ENCODE results near the gene KCNQ1.

Gene KCNQ1

DNA sequence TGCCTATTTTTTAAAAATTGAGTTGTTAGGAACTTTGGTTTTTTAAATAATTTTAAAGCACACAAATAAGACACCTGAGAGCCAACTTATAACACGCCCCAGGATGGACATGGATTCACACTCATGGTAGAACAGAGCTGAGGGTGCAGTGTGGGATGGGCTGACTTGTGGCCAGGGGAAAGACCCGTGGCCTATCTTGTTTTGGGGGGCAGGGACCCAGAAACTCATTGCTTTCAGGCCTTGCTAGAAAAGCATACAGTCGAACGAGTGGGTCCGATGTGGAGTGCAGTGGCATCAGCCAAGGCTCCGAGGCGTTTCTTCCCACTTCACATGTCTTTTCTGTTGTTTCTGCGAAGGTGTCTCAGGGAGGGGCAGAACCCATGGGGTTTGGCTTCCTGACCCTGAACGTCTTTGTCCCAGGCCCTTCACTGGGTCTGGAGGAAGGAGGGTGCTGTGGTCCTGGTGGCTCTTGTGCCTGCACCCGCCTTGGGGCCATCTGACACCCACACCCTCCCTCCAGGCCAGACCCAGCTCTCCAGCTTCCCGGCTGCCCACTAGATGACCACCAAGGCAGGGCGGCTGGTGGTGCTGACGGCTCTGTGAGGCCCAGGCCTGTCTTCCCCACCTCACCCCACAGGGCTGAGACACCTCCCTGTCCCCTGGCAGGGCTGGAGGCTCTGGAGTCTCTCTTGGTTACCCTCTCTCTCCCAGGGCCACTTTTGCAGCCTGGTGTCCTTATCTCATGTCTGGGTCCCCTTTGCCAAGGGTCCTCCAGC, 120.8 kb downstream of the KCNQ1 start:
- FAIRE-seq (no peak), DNase-seq (ENCODE audit: insufficient read length, low spot score) (no peak)
- TF ChIP-seq, protein P1, sequence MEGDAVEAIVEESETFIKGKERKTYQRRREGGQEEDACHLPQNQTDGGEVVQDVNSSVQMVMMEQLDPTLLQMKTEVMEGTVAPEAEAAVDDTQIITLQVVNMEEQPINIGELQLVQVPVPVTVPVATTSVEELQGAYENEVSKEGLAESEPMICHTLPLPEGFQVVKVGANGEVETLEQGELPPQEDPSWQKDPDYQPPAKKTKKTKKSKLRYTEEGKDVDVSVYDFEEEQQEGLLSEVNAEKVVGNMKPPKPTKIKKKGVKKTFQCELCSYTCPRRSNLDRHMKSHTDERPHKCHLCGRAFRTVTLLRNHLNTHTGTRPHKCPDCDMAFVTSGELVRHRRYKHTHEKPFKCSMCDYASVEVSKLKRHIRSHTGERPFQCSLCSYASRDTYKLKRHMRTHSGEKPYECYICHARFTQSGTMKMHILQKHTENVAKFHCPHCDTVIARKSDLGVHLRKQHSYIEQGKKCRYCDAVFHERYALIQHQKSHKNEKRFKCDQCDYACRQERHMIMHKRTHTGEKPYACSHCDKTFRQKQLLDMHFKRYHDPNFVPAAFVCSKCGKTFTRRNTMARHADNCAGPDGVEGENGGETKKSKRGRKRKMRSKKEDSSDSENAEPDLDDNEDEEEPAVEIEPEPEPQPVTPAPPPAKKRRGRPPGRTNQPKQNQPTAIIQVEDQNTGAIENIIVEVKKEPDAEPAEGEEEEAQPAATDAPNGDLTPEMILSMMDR (IDR thresholded peaks at IDR 0.05; ENCODE audit: insufficient read depth, missing control alignments), result no peak

DNA sequence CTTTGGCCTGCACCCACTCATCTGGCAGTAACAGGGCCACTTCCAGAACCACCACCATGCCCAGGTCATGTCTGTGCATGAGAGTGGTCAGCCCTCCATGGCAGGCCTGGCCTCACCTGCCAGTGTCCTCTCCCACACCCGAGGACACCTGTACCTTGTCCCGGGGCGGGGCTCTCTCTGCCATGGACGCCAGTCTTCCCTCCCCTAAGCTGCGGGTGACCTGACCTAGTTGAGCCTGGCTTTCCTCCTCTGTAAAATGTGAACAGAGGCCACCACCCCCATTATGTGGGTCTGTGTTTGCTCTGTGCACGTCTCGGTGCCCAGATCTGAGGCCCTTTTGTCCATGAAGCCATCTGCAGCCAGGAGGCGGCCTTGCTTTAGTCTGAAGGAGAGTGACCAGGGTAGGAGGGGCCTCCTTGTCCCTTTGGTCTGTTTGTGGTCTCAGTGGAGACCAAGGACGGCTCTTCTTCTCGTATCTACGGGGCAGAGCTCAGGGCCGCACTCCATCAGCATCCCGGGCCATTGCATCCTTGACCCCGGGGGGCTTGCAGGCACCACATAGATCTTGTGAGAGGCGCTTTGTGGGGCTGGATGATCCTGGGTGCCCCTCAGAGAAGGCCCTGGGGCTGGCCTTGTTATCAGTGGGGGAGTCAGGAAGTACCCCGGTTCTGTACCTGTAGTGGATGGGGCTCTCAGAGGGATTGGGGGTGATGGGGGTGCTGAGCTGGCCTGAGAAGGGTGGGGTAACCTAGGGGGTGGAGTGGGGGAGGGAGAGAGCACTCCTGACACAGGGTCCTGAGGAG, 121.6 kb downstream of the KCNQ1 start:
- DNase-seq (ENCODE audit: insufficient read length, low spot score), result no peak
- FAIRE-seq, result no peak
- TF ChIP-seq, protein P1 (IDR thresholded peaks at IDR 0.05; ENCODE audit: insufficient read depth, missing control alignments), result no peak

DNA sequence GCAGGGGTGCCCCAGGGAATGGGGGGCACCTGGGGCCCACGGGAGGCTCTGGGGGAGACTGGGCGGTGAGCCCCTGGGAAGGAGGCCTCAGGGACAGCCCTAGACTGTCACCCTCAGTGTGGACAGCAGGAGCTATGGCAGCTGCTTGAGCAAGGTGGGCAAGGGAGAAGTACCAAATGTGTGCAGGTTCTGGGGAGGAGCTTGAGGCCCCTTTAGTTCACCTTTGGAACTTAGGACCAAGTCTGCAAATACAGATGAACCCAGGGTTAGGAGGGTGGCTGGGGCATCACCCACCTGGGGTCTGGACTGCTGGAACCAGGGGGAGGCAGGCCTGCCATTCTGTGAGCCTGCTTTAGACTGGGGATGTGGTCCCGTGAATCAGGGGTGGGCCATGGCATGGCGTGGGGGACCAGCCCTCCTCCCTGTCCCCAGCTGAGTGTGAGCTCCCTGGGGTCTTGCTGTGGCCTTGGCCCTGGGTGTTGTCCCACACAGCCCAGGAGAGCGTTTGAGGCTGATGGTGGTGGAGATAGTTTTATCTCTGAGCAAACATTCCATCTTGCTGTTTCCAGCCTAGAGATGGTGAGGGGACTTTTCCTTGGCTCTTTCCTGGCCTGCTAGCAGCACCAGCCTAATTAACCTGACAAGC, 122.3 kb downstream of the KCNQ1 start:
- DNase-seq (ENCODE audit: insufficient read length, low spot score), result no peak
- FAIRE-seq, result no peak
- TF ChIP-seq, protein P1 (IDR thresholded peaks at IDR 0.05; ENCODE audit: insufficient read depth, missing control alignments), result no peak

DNA sequence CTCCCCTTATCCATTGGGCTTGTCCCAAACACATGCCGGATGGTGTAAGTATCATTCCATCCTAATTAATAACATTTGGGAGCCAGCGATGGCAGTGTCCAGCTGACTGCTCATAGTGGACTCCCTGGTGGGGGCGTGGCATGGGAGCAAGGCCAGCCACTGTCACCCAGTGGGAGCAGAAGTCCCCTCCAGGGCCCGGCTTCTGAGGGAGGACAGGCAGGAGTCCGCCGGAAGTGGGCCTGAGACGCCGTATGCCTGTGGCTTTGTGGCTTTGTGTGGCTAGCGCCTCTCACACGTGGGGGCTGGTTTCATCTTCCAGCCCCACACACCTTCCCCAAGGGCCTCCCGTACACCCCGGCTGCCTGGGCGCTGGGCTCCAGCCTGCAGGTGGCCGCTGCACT, 124.5 kb downstream of the KCNQ1 start:
- DNase-seq (ENCODE audit: insufficient read length, low spot score) (no peak), FAIRE-seq (no peak)
- TF ChIP-seq, protein P1 (IDR thresholded peaks at IDR 0.05; ENCODE audit: insufficient read depth, missing control alignments), result no peak

DNA sequence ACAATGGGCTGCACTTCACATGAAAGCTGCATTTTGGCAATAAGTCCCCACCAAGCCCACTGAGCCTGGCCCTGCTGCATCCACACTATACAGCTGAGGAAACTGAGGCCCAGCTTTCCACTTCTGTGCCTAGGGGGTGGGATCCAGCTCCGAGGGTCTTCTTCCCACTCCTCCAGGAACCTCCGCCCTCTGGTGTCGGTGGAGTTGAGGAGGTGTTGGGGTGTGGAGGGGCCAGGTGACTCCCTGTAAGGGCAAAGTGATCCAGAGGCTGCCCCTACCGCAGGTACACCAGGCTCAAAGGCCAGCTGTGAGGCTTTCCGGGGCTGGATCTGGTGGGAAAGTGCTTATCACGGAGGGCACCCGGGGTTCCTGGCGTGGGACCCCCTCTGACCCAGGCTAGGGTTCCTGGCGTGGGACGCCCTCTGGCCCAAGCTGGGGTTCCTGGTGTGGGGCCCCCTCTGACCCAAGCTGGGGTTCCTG, 125.0 kb downstream of the KCNQ1 start:
- TF ChIP-seq, protein P1 (IDR thresholded peaks at IDR 0.05; ENCODE audit: insufficient read depth, missing control alignments), result no peak
- DNase-seq (ENCODE audit: insufficient read length, low spot score) (no peak), FAIRE-seq (no peak)

DNA sequence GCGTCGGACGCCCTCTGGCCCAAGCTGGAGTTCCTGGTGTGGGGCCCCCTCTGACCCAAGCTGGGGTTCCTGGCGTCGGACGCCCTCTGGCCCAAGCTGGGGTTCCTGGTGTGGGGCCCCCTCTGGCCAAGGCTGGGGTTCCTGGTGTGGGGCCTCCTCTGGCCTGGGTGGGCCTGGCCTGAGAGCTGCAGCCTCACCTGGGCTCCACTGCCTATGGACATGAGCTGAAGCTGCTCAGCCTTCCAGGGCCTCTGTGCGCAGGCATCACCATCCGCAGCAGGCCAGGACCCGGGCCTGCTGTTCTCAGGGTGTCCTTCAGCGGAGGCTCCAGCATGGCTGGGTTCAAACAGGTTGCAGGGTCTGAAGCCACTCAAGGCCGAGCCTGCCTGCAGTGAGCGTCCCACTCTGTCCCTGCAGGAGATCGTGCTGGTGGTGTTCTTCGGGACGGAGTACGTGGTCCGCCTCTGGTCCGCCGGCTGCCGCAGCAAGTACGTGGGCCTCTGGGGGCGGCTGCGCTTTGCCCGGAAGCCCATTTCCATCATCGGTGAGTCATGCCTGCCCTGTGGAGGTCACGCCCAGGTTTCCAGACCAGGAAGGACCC, 125.5 kb downstream of the KCNQ1 start:
- FAIRE-seq (no peak), DNase-seq (ENCODE audit: insufficient read length, low spot score) (no peak)
- TF ChIP-seq, protein P1 (IDR thresholded peaks at IDR 0.05; ENCODE audit: insufficient read depth, missing control alignments), result no peak
